ENCODE data around the gene REL. TPM values are rescaled to one million over a fixed set of nuclear protein-coding genes. Genes with fewer than 3 reads are reported as not detected.

REL gene
- total RNA-seq, 1 experiment from 2014 or later: 6.2 TPM

DNA sequence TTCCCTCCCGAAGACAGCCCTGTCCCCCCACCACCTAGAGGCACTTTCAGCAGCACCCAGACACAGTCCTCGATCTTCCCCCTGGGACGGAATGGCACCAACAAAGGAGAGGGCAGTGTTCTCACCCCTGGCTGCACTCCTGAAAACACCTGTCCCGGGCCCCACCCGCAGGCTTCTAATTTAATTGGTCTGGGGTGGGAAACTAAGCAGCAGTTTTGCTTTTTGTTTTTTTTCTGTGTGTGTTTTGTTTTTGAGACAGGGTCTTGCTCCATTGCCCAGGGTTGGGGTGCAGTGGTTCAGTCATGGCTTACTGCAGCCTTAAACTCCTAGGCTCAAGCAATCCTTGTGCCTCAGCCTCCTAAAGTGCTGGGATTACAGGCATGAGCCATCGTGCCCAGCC is 38.4 kb upstream of the REL start:
- Mint-ChIP-seq H3K27me3 (ENCODE audit: low read depth) (peaks cover 94% of the 10 kb centered on the region), H3K27ac (no peak overlapping the region), H3K36me3 (ENCODE audit: insufficient read depth in 1 of 3, low read depth in 3 of 3) (no peaks in the 10 kb centered on the region), H3K9me3 (peaks cover 0 to 5% of the 10 kb centered on the region in 2 experiments; a peak in 1 of 5 replicates), H3K4me3 (no peak overlapping the region), H3K4me1 (peaks cover 8 to 17% of the 10 kb centered on the region in 2 experiments)
- Histone ChIP-seq H2BK120ac (ENCODE audit: low read depth, low read length, poor library complexity, severe bottlenecking) (no peak overlapping the region), H2AFZ (ENCODE audit: low read length) (no peak overlapping the region), H3K23ac (ENCODE audit: insufficient read length, low read depth, low read length) (no peak overlapping the region), H3K14ac (ENCODE audit: insufficient read depth, low read length) (no peak overlapping the region; the same call in 1 of the 2 replicates), H3K9me3 (ENCODE audit: control insufficient read depth, low read depth, low read length) (no peaks in the 10 kb centered on the region), H4K8ac (replicated peaks; ENCODE audit: insufficient read length, low read depth, low read length) (no peak overlapping the region), H4K91ac (ENCODE audit: insufficient read length, low read depth, low read length) (no peak overlapping the region), H3K18ac (ENCODE audit: insufficient read length, low read depth, low read length) (no peak overlapping the region), H2BK12ac (ENCODE audit: insufficient read length, low read depth, low read length) (no peak overlapping the region), H3K27me3 (ENCODE audit: insufficient read depth, low read length) (peaks cover 5% of the 10 kb centered on the region), H3K79me1 (ENCODE audit: insufficient read depth, low read depth, low read length, poor library complexity, severe bottlenecking) (no peaks in the 10 kb centered on the region), H3T11ph (ENCODE audit: low read length) (no peak overlapping the region), H3K79me2 (ENCODE audit: insufficient read depth, low read length) (no peaks in the 10 kb centered on the region), H4K5ac (ENCODE audit: insufficient read length, low read depth, low read length) (no peak overlapping the region), H2BK15ac (ENCODE audit: low read depth, low read length) (no peak overlapping the region), H2AK5ac (ENCODE audit: insufficient read length, low read length) (no peak overlapping the region), H2BK5ac (ENCODE audit: insufficient read length, low read length) (no peak overlapping the region), H4K20me1 (ENCODE audit: control insufficient read depth, insufficient read depth, insufficient read length) (no peaks in the 10 kb centered on the region), H3K4me1 (ENCODE audit: insufficient read depth, low read length) (no peaks in the 10 kb centered on the region), H2BK20ac (ENCODE audit: low read depth, low read length, poor library complexity, severe bottlenecking) (no peak overlapping the region), H3K4me2 (ENCODE audit: insufficient read depth, insufficient read length, low read length) (no peak overlapping the region), H3K27ac (ENCODE audit: insufficient read length, low read depth, low read length) (no peak overlapping the region), H3K23me2 (ENCODE audit: insufficient read length, low read depth, low read length, poor library complexity, severe bottlenecking) (no peaks in the 10 kb centered on the region), H3K56ac (ENCODE audit: insufficient read length, low read depth, low read length) (no peak overlapping the region), H3K4ac (ENCODE audit: low read depth, low read length) (no peak overlapping the region), H3K9ac (ENCODE audit: extremely low read depth, insufficient read length, low read length) (no peak overlapping the region)
- TF ChIP-seq, protein P1, sequence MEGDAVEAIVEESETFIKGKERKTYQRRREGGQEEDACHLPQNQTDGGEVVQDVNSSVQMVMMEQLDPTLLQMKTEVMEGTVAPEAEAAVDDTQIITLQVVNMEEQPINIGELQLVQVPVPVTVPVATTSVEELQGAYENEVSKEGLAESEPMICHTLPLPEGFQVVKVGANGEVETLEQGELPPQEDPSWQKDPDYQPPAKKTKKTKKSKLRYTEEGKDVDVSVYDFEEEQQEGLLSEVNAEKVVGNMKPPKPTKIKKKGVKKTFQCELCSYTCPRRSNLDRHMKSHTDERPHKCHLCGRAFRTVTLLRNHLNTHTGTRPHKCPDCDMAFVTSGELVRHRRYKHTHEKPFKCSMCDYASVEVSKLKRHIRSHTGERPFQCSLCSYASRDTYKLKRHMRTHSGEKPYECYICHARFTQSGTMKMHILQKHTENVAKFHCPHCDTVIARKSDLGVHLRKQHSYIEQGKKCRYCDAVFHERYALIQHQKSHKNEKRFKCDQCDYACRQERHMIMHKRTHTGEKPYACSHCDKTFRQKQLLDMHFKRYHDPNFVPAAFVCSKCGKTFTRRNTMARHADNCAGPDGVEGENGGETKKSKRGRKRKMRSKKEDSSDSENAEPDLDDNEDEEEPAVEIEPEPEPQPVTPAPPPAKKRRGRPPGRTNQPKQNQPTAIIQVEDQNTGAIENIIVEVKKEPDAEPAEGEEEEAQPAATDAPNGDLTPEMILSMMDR (conservative IDR thresholded peaks at IDR 0.05): no peak
- DNase-seq: no peak
- no CpG with 5 or more reads among the region's 6 CpGs for WGBS (ENCODE audit: extremely low coverage, insufficient read length, low lambda C conversion rate)
